H9 (cell line): ENCODE data around the gene RASA3. TPM values are rescaled to one million over a fixed set of nuclear protein-coding genes. Genes with fewer than 3 reads are reported as not detected.

Source experiments
- DNase-seq: peaks from one replicate; pipeline ENCODE4 v3.0.0-alpha.2; 2017
- H2AFZ ChIP-seq: one replicate; pipeline ENCODE4 v1.6.1; 2013; ENCODE audit warnings: mild to moderate bottlenecking, low read length, control low read depth, moderate library complexity
- H2AK5ac ChIP-seq: 2 replicates; pipeline ENCODE4 v1.6.1; 2013; ENCODE audit warnings: low read length, control low read depth, mixed read lengths; ENCODE audit not compliant: insufficient read length
- H2BK120ac ChIP-seq: one replicate; pipeline ENCODE4 v1.6.1; 2013; ENCODE audit warnings: low read depth, mild to moderate bottlenecking, low read length, control low read depth, inconsistent platforms; ENCODE audit not compliant: poor library complexity, severe bottlenecking
- H2BK12ac ChIP-seq: 2 replicates; pipeline ENCODE4 v1.6.1; 2013; ENCODE audit warnings: low read length, control low read depth, mixed read lengths, low read depth; ENCODE audit not compliant: insufficient read length
- H2BK15ac ChIP-seq: 2 replicates; pipeline ENCODE4 v1.6.1; 2013; ENCODE audit warnings: low read depth, low read length, control low read depth
- H2BK20ac ChIP-seq: one replicate; pipeline ENCODE4 v1.6.1; 2013; ENCODE audit warnings: low read depth, mild to moderate bottlenecking, low read length, control low read depth, inconsistent platforms; ENCODE audit not compliant: poor library complexity, severe bottlenecking
- H2BK5ac ChIP-seq: 2 replicates; pipeline ENCODE4 v1.6.1; 2013; ENCODE audit warnings: low read length, control low read depth, mixed read lengths; ENCODE audit not compliant: insufficient read length
- H3K14ac ChIP-seq: 2 replicates; pipeline ENCODE4 v1.6.1; 2013; ENCODE audit warnings: low read length, control low read depth; ENCODE audit not compliant: insufficient read depth
- H3K18ac ChIP-seq: 2 replicates; pipeline ENCODE4 v1.6.1; 2013; ENCODE audit warnings: low read depth, mild to moderate bottlenecking, mixed read lengths, low read length, control low read depth; ENCODE audit not compliant: insufficient read length
- H3K23ac ChIP-seq: 2 replicates; pipeline ENCODE4 v1.6.1; 2013; ENCODE audit warnings: low read length, control low read depth, mixed read lengths, low read depth; ENCODE audit not compliant: insufficient read length
- H3K23me2 ChIP-seq: 2 replicates; pipeline ENCODE4 v1.6.1; 2013; ENCODE audit warnings: low read depth, mild to moderate bottlenecking, mixed read lengths, low read length, control low read depth; ENCODE audit not compliant: insufficient read length, poor library complexity, severe bottlenecking
- H3K27ac ChIP-seq: 2 replicates; pipeline ENCODE4 v1.5.1; 2013; ENCODE audit warnings: low read length, control low read depth, mixed read lengths, low read depth; ENCODE audit not compliant: insufficient read length
- H3K27me3 ChIP-seq: 2 replicates; pipeline ENCODE4 v1.6.1; 2013; ENCODE audit warnings: low read length, control low read depth, inconsistent platforms; ENCODE audit not compliant: insufficient read depth
- H3K4ac ChIP-seq: 2 replicates; pipeline ENCODE4 v1.6.1; 2013; ENCODE audit warnings: low read depth, mild to moderate bottlenecking, control low read depth, inconsistent platforms, low read length, moderate library complexity
- H3K4me1 ChIP-seq: 2 replicates; pipeline ENCODE4 v1.6.1; 2013; ENCODE audit warnings: low read length, control low read depth, inconsistent platforms; ENCODE audit not compliant: insufficient read depth
- H3K4me2 ChIP-seq: 2 replicates; pipeline ENCODE4 v1.6.1; 2013; ENCODE audit warnings: low read length, control low read depth, mixed read lengths; ENCODE audit not compliant: insufficient read length, insufficient read depth
- H3K56ac ChIP-seq: 2 replicates; pipeline ENCODE4 v1.6.1; 2013; ENCODE audit warnings: low read depth, mild to moderate bottlenecking, mixed read lengths, low read length, control low read depth; ENCODE audit not compliant: insufficient read length
- H3K79me1 ChIP-seq: 2 replicates; pipeline ENCODE4 v1.6.1; 2013; ENCODE audit warnings: low read depth, mild to moderate bottlenecking, moderate library complexity, low read length, control low read depth, inconsistent platforms; ENCODE audit not compliant: insufficient read depth, poor library complexity, severe bottlenecking
- H3K79me2 ChIP-seq: 2 replicates; pipeline ENCODE4 v1.6.1; 2013; ENCODE audit warnings: low read length, control low read depth, inconsistent platforms; ENCODE audit not compliant: insufficient read depth
- H3K9ac ChIP-seq: 2 replicates; pipeline ENCODE4 v1.6.1; 2013; ENCODE audit warnings: low read length, control low read depth, mixed read lengths; ENCODE audit not compliant: insufficient read length; ENCODE audit errors: extremely low read depth
- H3K9me3 ChIP-seq: one replicate; pipeline ENCODE4 v1.6.1; 2013; ENCODE audit warnings: low read depth, low read length, inconsistent platforms; ENCODE audit not compliant: control insufficient read depth
- H3T11ph ChIP-seq: one replicate; pipeline ENCODE4 v1.6.1; 2013; ENCODE audit warnings: mild to moderate bottlenecking, low read length, control low read depth, inconsistent platforms
- H4K20me1 ChIP-seq: one replicate; pipeline ENCODE4 v1.6.1; 2013; ENCODE audit not compliant: control insufficient read depth, insufficient read length, insufficient read depth
- H4K5ac ChIP-seq: 2 replicates; pipeline ENCODE4 v1.6.1; 2013; ENCODE audit warnings: low read depth, mild to moderate bottlenecking, mixed read lengths, low read length, control low read depth; ENCODE audit not compliant: insufficient read length
- H4K8ac ChIP-seq: replicated peaks from 2 replicates; pipeline ENCODE4 v1.6.1; 2013; ENCODE audit warnings: low read length, control low read depth, mixed read lengths, low read depth; ENCODE audit not compliant: insufficient read length
- H4K91ac ChIP-seq: 2 replicates; pipeline ENCODE4 v1.6.1; 2013; ENCODE audit warnings: low read depth, mild to moderate bottlenecking, moderate library complexity, mixed read lengths, low read length, control low read depth; ENCODE audit not compliant: insufficient read length
- H3K27ac Mint-ChIP-seq, 3 experiments: 2 replicates in 2 of 3; 3 replicates in 1 of 3; pipeline ENCODE4 v1.8.0; 2020 to 2021; ENCODE audit warnings: mixed read lengths in 3 of 3, mild to moderate bottlenecking in 1 of 3, moderate library complexity in 1 of 3
- H3K27me3 Mint-ChIP-seq: 2 replicates; pipeline ENCODE4 v1.8.0; 2021; ENCODE audit warnings: low read depth, mild to moderate bottlenecking, moderate library complexity, mixed read lengths
- H3K36me3 Mint-ChIP-seq, 3 experiments: 2 replicates in 2 of 3; 3 replicates in 1 of 3; pipeline ENCODE4 v1.8.0; 2020 to 2021; ENCODE audit warnings: low read depth in 3 of 3, mixed read lengths in 3 of 3; ENCODE audit not compliant: insufficient read depth in 1 of 3
- H3K4me1 Mint-ChIP-seq, 2 experiments: 2 replicates each; pipeline ENCODE4 v1.8.0; 2020; ENCODE audit warnings: mixed read lengths in 2 of 2
- H3K4me3 Mint-ChIP-seq, 2 experiments: 2 replicates in 1 of 2; 3 replicates in 1 of 2; pipeline ENCODE4 v1.8.0; 2020 to 2021; ENCODE audit warnings: mild to moderate bottlenecking in 2 of 2, mixed read lengths in 2 of 2, moderate library complexity in 1 of 2
- H3K9me3 Mint-ChIP-seq, 2 experiments: 2 replicates in 1 of 2; 3 replicates in 1 of 2; pipeline ENCODE4 v1.8.0; 2020; ENCODE audit warnings: mild to moderate bottlenecking in 2 of 2, mixed read lengths in 2 of 2, moderate library complexity in 1 of 2
- WGBS: extraction: QIAGEN DNeasy Blood & Tissue Kit; methylation state at CpG from one replicate; pipeline ENCODE4 v1.1.7; 2013; ENCODE audit warnings: missing lambda C conversion rate, low lambda C conversion rate, mixed read lengths; ENCODE audit not compliant: insufficient read length; ENCODE audit errors: extremely low coverage; 5-methylcytosine and 5-hydroxymethylcytosine counted together
- total RNA-seq: library from RNA; stranded (reverse); gene quantifications from 2 replicates; pipeline ENCODE4 v1.2.1, GENCODE V29; 2021
- TF ChIP-seq, protein P1 (sequence below): fragments of 200-600 bp; sonication (generic); conservative IDR thresholded peaks from 3 replicates; pipeline ENCODE4 v1.8.0; 2021; ENCODE audit warnings: antibody characterized with exemption, mild to moderate bottlenecking

The RASA3 gene
- total RNA-seq, 1 experiment from 2014 or later, result 12.3 TPM

DNA sequence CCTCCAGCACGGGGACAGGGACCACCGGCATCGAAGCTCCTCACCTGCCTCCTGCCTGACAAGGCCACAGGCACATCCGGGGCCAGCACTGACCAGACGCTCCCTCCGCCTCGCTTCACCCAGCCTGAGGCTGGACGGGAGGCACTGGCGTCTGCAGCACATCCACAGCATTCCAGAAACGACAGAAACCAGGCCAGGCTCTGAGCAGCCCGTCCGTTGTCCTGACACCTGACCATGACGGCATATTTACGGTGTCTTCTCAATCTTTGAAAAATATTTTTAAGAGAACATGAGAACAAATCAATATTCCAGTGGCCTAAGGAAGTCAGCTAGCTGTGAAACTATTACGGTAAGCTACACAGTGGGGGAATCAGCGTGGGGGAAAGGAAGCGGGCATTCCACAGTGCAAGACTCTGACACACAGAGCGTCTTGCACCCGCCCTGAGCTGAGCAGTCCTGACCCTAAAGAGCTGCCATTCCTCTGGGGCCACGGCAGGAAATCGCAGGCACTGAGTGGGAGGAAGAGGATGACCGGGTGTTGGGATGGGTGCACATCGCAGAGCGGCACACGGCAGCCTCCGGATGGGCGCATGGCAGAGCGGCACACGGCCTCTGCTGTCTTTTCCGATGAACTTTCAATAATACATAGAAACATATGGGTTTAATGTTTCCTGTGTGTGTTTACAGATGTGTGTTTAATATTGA is 26.8 kb downstream of the RASA3 start:
- no peak overlapping the region for H2BK5ac ChIP-seq
- Mint-ChIP-seq H3K9me3 (peaks cover 3 to 6% of the 10 kb centered on the region in 2 experiments; a peak in 3 of 5 replicates), H3K27me3 (no peaks in the 10 kb centered on the region), H3K36me3 (no peaks in the 10 kb centered on the region; a peak in 3 of 7 replicates), H3K4me1 (peaks cover 15 to 27% of the 10 kb centered on the region in 2 experiments), H3K4me3 (no peak overlapping the region), H3K27ac (peak overlapping the region in 1 of 3 experiments; percentile 73; a peak in 2 of 7 replicates)
- no peak overlapping the region for H3K23ac ChIP-seq
- H3T11ph ChIP-seq, result no peak overlapping the region
- TF ChIP-seq, protein P1, sequence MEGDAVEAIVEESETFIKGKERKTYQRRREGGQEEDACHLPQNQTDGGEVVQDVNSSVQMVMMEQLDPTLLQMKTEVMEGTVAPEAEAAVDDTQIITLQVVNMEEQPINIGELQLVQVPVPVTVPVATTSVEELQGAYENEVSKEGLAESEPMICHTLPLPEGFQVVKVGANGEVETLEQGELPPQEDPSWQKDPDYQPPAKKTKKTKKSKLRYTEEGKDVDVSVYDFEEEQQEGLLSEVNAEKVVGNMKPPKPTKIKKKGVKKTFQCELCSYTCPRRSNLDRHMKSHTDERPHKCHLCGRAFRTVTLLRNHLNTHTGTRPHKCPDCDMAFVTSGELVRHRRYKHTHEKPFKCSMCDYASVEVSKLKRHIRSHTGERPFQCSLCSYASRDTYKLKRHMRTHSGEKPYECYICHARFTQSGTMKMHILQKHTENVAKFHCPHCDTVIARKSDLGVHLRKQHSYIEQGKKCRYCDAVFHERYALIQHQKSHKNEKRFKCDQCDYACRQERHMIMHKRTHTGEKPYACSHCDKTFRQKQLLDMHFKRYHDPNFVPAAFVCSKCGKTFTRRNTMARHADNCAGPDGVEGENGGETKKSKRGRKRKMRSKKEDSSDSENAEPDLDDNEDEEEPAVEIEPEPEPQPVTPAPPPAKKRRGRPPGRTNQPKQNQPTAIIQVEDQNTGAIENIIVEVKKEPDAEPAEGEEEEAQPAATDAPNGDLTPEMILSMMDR, result no peak
- no peak overlapping the region for H3K4me2 ChIP-seq
- H3K27me3 ChIP-seq, result no peaks in the 10 kb centered on the region
- H2AK5ac ChIP-seq, result no peak overlapping the region
- no CpG with 5 or more reads among the region's 30 CpGs for WGBS
- H4K91ac ChIP-seq, result no peak overlapping the region
- H3K14ac ChIP-seq, result no peak overlapping the region
- DNase-seq, result no peak
- H2BK120ac ChIP-seq, result no peak overlapping the region
- H4K8ac ChIP-seq, result no peak overlapping the region
- no peaks in the 10 kb centered on the region for H3K79me1 ChIP-seq
- H3K4ac ChIP-seq, result no peak overlapping the region
- H2BK20ac ChIP-seq, result no peak overlapping the region
- no peak overlapping the region for H2AFZ ChIP-seq
- H3K4me1 ChIP-seq, result no peaks in the 10 kb centered on the region; the same call in 1 of the 2 replicates
- H3K27ac ChIP-seq, result no peak overlapping the region
- no peaks in the 10 kb centered on the region for H4K20me1 ChIP-seq
- no peak overlapping the region for H2BK15ac ChIP-seq
- no peaks in the 10 kb centered on the region; the same call in 1 of the 2 replicates for H3K79me2 ChIP-seq
- no peak overlapping the region for H2BK12ac ChIP-seq
- no peaks in the 10 kb centered on the region for H3K9me3 ChIP-seq
- H3K23me2 ChIP-seq, result peaks cover 3% of the 10 kb centered on the region
- H3K9ac ChIP-seq, result no peak overlapping the region
- no peak overlapping the region for H3K18ac ChIP-seq
- H4K5ac ChIP-seq, result no peak overlapping the region
- no peak overlapping the region for H3K56ac ChIP-seq
